HCT116 (cell line): ENCODE measurements around the gene THSD7B. TPM values are rescaled to one million over a fixed set of nuclear protein-coding genes. Genes with fewer than 3 reads are reported as not detected.

Experiments used
- ATAC-seq: fragments of 200-7000 bp; cut with Tn5 transposase; 2 replicates; pipeline ENCODE4 v1.9.1; 2020; ENCODE audit warnings: mild to moderate bottlenecking, moderate library complexity
- BruUV-seq: library from RNA; stranded (reverse); fragments of 400-500 nt; replicated peaks from 2 replicates; lab custom pipeline; 2021; lab: Mats Ljungman, UMichigan
- CTCF ChIA-PET: fragments of 300-600 bp; sonication (Branson Sonifier 250); formaldehyde crosslinking; loops from one replicate; lab custom pipeline; 2021; ENCODE audit warnings: antibody characterized with exemption; lab: Charles Lee
- POLR2A ChIA-PET: fragments of 300-600, 350-600 bp; sonication (Branson Sonifier 250); formaldehyde crosslinking; loops from one replicate; lab custom pipeline; 2021; ENCODE audit warnings: antibody characterized with exemption; lab: Charles Lee
- RAD21 ChIA-PET, 2 experiments: fragments of 300-600 bp; sonication (Branson Sonifier 250); formaldehyde crosslinking; loops; one replicate each; lab custom pipeline; 2023; ENCODE audit warnings: low total read pairs in 2 of 2; ENCODE audit not compliant: uncharacterized antibody in 2 of 2, unreplicated experiment in 2 of 2, low non-redundant PET in 1 of 2; lab: Charles Lee
- DNase-seq: peaks from one replicate; pipeline ENCODE4 v3.0.0-alpha.2; 2010; ENCODE audit warnings: low read depth, low spot score
- H2AFZ ChIP-seq: fragments of 200-600 bp; shearing (Covaris generic), sonication (generic); 2 replicates; pipeline ENCODE4 v1.6.1; 2017; ENCODE audit warnings: low read depth, mixed run types, mixed read lengths, antibody characterized with exemption, low read length; ENCODE audit not compliant: poor library complexity, severe bottlenecking
- H3K27ac ChIP-seq: 2 replicates; pipeline ENCODE4 v1.5.1; 2012; ENCODE audit warnings: low read depth, low read length
- H3K27me3 ChIP-seq: fragments of 200-600 bp; sonication (generic); 2 replicates; pipeline ENCODE4 v1.6.1; 2016; ENCODE audit warnings: mixed run types, low read length, mixed read lengths; ENCODE audit not compliant: insufficient read depth
- H3K36me3 ChIP-seq, 2 experiments: fragments of 200-500 bp in 1 of 2; fragments of 200-600 bp in 1 of 2; sonication (Bioruptor generic) in 1 of 2; sonication (generic) in 1 of 2; 2 replicates each; pipeline versions ENCODE4 v1.5.1 to v1.6.1; 2014 to 2016; ENCODE audit warnings: low read length in 2 of 2, inconsistent platforms in 1 of 2, mixed read lengths in 1 of 2, mixed run types in 1 of 2; ENCODE audit not compliant: insufficient read depth in 2 of 2, control insufficient read depth in 1 of 2
- H3K4me1 ChIP-seq, 2 experiments: fragments of 200-600 bp in 1 of 2; sonication (generic) in 1 of 2; 2 replicates each; pipeline versions ENCODE4 v1.5.1 to v1.6.1; 2012 to 2017; ENCODE audit warnings: low read length in 2 of 2, inconsistent platforms in 1 of 2, mild to moderate bottlenecking in 1 of 2, mixed read lengths in 1 of 2, mixed run types in 1 of 2, moderate library complexity in 1 of 2; ENCODE audit not compliant: insufficient read depth in 2 of 2, control insufficient read depth in 1 of 2
- H3K4me2 ChIP-seq: fragments of 200-600 bp; sonication (generic); 2 replicates; pipeline ENCODE4 v1.6.1; 2017; ENCODE audit warnings: mixed run types, low read length, mixed read lengths
- H3K4me3 ChIP-seq, 2 experiments: fragments of 200-600 bp in 1 of 2; sonication (generic) in 1 of 2; replicated peaks in 1 of 2; 2 replicates each; pipeline ENCODE4 v1.5.1; 2011 to 2016; ENCODE audit warnings: low read length in 2 of 2, control low read depth in 1 of 2, low read depth in 1 of 2, mild to moderate bottlenecking in 1 of 2, mixed read lengths in 1 of 2, mixed run types in 1 of 2
- H3K79me2 ChIP-seq: fragments of 200-600 bp; sonication (generic); 2 replicates; pipeline ENCODE4 v1.6.1; 2017; ENCODE audit warnings: mild to moderate bottlenecking, mixed run types, low read length, moderate library complexity, mixed read lengths; ENCODE audit not compliant: insufficient read depth
- H3K9ac ChIP-seq: fragments of 200-600 bp; sonication (generic); 2 replicates; pipeline ENCODE4 v1.6.1; 2016; ENCODE audit warnings: low read length, mixed read lengths
- H3K9me2 ChIP-seq: fragments of 200-600 bp; sonication (generic), shearing (Covaris generic); 2 replicates; pipeline ENCODE4 v1.6.1; 2017; ENCODE audit warnings: mixed run types, mild to moderate bottlenecking, moderate library complexity; ENCODE audit not compliant: insufficient read depth
- H3K9me3 ChIP-seq, 2 experiments: fragments of 200-500 bp in 1 of 2; fragments of 200-600 bp in 1 of 2; sonication (Bioruptor generic) in 1 of 2; sonication (generic) in 1 of 2; 2 replicates each; pipeline ENCODE4 v1.6.1; 2014 to 2017; ENCODE audit warnings: low read length in 2 of 2, mixed read lengths in 2 of 2, inconsistent platforms in 1 of 2, low read depth in 1 of 2, mild to moderate bottlenecking in 1 of 2, mixed run types in 1 of 2, moderate library complexity in 1 of 2; ENCODE audit not compliant: control insufficient read depth in 1 of 2, insufficient read depth in 1 of 2
- H4K20me1 ChIP-seq: fragments of 200-600 bp; sonication (generic), shearing (Covaris generic); 2 replicates; pipeline ENCODE4 v1.6.1; 2017; ENCODE audit warnings: mixed run types, mild to moderate bottlenecking, moderate library complexity; ENCODE audit not compliant: insufficient read depth
- ATF3 ChIP-seq: IDR thresholded peaks from 2 replicates; pipeline ENCODE4 v1.6.1; 2012
- CBX3 ChIP-seq: IDR thresholded peaks from 2 replicates; pipeline ENCODE4 v1.6.1; 2012; ENCODE audit warnings: low read depth
- CTCF ChIP-seq, 3 experiments: fragments of 200-600 bp in 1 of 3; sonication (generic) in 1 of 3; IDR thresholded peaks in 2 of 3; conservative IDR thresholded peaks in 1 of 3; 2 replicates each; pipeline ENCODE4 v1.5.1; 2012 to 2017; ENCODE audit warnings: low read depth in 2 of 3, low read length in 2 of 3, antibody characterized with exemption in 1 of 3, borderline replicate concordance in 1 of 3, control low read depth in 1 of 3, mild to moderate bottlenecking in 1 of 3, mixed read lengths in 1 of 3, mixed run types in 1 of 3, moderate library complexity in 1 of 3; ENCODE audit not compliant: insufficient read depth in 1 of 3
- EGR1 ChIP-seq: IDR thresholded peaks from 2 replicates; pipeline ENCODE4 v1.6.1; 2012; ENCODE audit warnings: low read depth
- ELF1 ChIP-seq: IDR thresholded peaks from 2 replicates; pipeline ENCODE4 v1.6.1; 2012; ENCODE audit warnings: low read depth, borderline replicate concordance
- EZH2 ChIP-seq: fragments of 200-600 bp; sonication (generic); IDR thresholded peaks from 2 replicates; pipeline ENCODE4 v1.6.1; 2017; ENCODE audit warnings: antibody characterized with exemption, mixed run types
- EZH2phosphoT487 ChIP-seq: fragments of 200-600 bp; IDR thresholded peaks from 2 replicates; pipeline ENCODE4 v1.6.1; 2018; ENCODE audit warnings: antibody characterized with exemption, borderline replicate concordance
- FOSL1 ChIP-seq: IDR thresholded peaks from 2 replicates; pipeline ENCODE4 v1.6.1; 2012; ENCODE audit warnings: low read depth
- MAX ChIP-seq: IDR thresholded peaks from 2 replicates; pipeline ENCODE4 v1.6.1; 2012
- POLR2A ChIP-seq: IDR thresholded peaks from 2 replicates; pipeline ENCODE4 v1.7.0; 2011; ENCODE audit warnings: borderline replicate concordance; ENCODE audit not compliant: insufficient read depth, insufficient read length; ENCODE audit errors: extremely low read depth
- POLR2AphosphoS5 ChIP-seq: IDR thresholded peaks from 2 replicates; pipeline ENCODE4 v1.6.1; 2011; ENCODE audit warnings: mild to moderate bottlenecking, low read depth, low read length, moderate library complexity
- RAD21 ChIP-seq: IDR thresholded peaks from 2 replicates; pipeline ENCODE4 v1.6.1; 2012; ENCODE audit warnings: low read depth, mild to moderate bottlenecking
- TCF7L2 ChIP-seq: IDR thresholded peaks from 2 replicates; pipeline ENCODE4 v1.7.0; 2011; ENCODE audit warnings: borderline replicate concordance, inconsistent platforms; ENCODE audit not compliant: insufficient read depth, insufficient read length; ENCODE audit errors: extremely low read depth
- ZNF274 ChIP-seq: fragments of 200-500 bp; sonication (Bioruptor generic); IDR thresholded peaks from 2 replicates; pipeline ENCODE4 v1.6.1; 2014; ENCODE audit warnings: mild to moderate bottlenecking, low read depth, low read length, inconsistent platforms
- intact Hi-C: fragments of 100-400 bp; cut with micrococcal nuclease; formaldehyde crosslinking; loops from 2 replicates; pipeline ENCODE4 v1.10.0; 2022
- total RNA-seq: library from RNA; stranded (reverse); gene quantifications from one replicate; pipeline ENCODE4 v1.2.1, GENCODE V29; 2021; ENCODE audit not compliant: unreplicated experiment
- TF ChIP-seq, protein P1 (sequence below): IDR thresholded peaks from 2 replicates; pipeline ENCODE4 v1.6.1; 2012; ENCODE audit warnings: low read depth

THSD7B gene
- total RNA-seq, 1 experiment from 2014 or later = not detected

GRCh38 chr2:137539336-137539735, 774.0 kb downstream of the THSD7B start:
- DNase-seq (no peak), ATAC-seq (no peak)
- Histone ChIP-seq H3K9me2 (no peaks in the 10 kb centered on the region), H2AFZ (no peak overlapping the region), H3K27ac (no peak overlapping the region), H3K9me3 (peaks cover 0 to 5% of the 10 kb centered on the region in 2 experiments; a peak in 1 of 4 replicates), H3K36me3 (no peaks in the 10 kb centered on the region), H4K20me1 (no peaks in the 10 kb centered on the region), H3K9ac (no peak overlapping the region), H3K4me2 (no peak overlapping the region), H3K27me3 (no peaks in the 10 kb centered on the region), H3K79me2 (no peaks in the 10 kb centered on the region), H3K4me1 (no peaks in the 10 kb centered on the region), H3K4me3 (no peak overlapping the region)
- ChIA-PET CTCF (no interaction called here), RAD21 (no interaction called here), POLR2A (no interaction called here)
- no TSS peak for BruUV-seq
- intact Hi-C loops = no loop called here
- TF ChIP-seq ELF1 (no peak), ATF3 (no peak), MAX (no peak), ZNF274 (no peak), EZH2phosphoT487 (no peak), EZH2 (no peak), CTCF (IDR thresholded peaks at IDR 0.05 in 2 of 3, conservative IDR thresholded peaks at IDR 0.05 in 1 of 3; ENCODE audit: borderline replicate concordance in 1 of 3, insufficient read depth in 1 of 3, low read depth in 2 of 3, low read length in 2 of 3) (no peak), RAD21 (no peak), CBX3 (no peak), TCF7L2 (no peak), EGR1 (no peak), POLR2A (no peak), FOSL1 (no peak), POLR2AphosphoS5 (no peak)
- TF ChIP-seq, protein P1, sequence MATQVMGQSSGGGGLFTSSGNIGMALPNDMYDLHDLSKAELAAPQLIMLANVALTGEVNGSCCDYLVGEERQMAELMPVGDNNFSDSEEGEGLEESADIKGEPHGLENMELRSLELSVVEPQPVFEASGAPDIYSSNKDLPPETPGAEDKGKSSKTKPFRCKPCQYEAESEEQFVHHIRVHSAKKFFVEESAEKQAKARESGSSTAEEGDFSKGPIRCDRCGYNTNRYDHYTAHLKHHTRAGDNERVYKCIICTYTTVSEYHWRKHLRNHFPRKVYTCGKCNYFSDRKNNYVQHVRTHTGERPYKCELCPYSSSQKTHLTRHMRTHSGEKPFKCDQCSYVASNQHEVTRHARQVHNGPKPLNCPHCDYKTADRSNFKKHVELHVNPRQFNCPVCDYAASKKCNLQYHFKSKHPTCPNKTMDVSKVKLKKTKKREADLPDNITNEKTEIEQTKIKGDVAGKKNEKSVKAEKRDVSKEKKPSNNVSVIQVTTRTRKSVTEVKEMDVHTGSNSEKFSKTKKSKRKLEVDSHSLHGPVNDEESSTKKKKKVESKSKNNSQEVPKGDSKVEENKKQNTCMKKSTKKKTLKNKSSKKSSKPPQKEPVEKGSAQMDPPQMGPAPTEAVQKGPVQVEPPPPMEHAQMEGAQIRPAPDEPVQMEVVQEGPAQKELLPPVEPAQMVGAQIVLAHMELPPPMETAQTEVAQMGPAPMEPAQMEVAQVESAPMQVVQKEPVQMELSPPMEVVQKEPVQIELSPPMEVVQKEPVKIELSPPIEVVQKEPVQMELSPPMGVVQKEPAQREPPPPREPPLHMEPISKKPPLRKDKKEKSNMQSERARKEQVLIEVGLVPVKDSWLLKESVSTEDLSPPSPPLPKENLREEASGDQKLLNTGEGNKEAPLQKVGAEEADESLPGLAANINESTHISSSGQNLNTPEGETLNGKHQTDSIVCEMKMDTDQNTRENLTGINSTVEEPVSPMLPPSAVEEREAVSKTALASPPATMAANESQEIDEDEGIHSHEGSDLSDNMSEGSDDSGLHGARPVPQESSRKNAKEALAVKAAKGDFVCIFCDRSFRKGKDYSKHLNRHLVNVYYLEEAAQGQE = no peak
